ENCODE measurements around the gene PPP2R3B. TPM values are rescaled to one million over a fixed set of nuclear protein-coding genes. Genes with fewer than 3 reads are reported as not detected.
"Not testable (repeated sequence)": the region's sequence is repeated elsewhere in the genome, so short reads cannot be mapped to it uniquely, and the experiment has no call there.

The PPP2R3B gene, protein sequence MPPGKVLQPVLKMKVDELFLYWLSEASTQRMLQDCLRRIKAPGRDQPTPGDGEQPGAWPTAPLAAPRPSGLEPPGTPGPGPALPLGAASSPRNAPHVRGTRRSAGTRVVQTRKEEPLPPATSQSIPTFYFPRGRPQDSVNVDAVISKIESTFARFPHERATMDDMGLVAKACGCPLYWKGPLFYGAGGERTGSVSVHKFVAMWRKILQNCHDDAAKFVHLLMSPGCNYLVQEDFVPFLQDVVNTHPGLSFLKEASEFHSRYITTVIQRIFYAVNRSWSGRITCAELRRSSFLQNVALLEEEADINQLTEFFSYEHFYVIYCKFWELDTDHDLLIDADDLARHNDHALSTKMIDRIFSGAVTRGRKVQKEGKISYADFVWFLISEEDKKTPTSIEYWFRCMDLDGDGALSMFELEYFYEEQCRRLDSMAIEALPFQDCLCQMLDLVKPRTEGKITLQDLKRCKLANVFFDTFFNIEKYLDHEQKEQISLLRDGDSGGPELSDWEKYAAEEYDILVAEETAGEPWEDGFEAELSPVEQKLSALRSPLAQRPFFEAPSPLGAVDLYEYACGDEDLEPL
- 10 to 100 TPM; 20.6 to 73.2 TPM for total RNA-seq

GRCh38 chrX:386768-387575 is at the start of gene PPP2R3B:
TSS of gene PPP2R3B (minus strand) at chrX:386907. CDS start at chrX:386691, 216 bp downstream.
- TF ChIP-seq CTCF (IDR thresholded peaks at IDR 0.05) (peak in 2 of 4 experiments; percentile 33 to 38), POLR2A (IDR thresholded peaks at IDR 0.05) (peak; percentile 46), POLR2AphosphoS5 (IDR thresholded peaks at IDR 0.05) (peak; percentile 98)
- DNase-seq (ENCODE audit: low spot score): peak; percentile 98
- Histone ChIP-seq H3K9me3 (no peaks in the 10 kb centered on the region), H3K4me3 (peak within 1 kb of the TSS; percentile 85 to 95), H3K36me3 (no peaks in the 10 kb centered on the region), H3K27me3 (replicated peaks; ENCODE audit: insufficient read depth) (no peaks in the 10 kb centered on the region), H3K27ac (peak within 1 kb of the TSS; percentile 99), H3K4me1 (replicated peaks) (no peaks in the 10 kb centered on the region)
- WGBS: under 1% methylated on average over 57 of the region's 102 CpGs
- intact Hi-C loops (cut with DNase I): no loop called here

DNA sequence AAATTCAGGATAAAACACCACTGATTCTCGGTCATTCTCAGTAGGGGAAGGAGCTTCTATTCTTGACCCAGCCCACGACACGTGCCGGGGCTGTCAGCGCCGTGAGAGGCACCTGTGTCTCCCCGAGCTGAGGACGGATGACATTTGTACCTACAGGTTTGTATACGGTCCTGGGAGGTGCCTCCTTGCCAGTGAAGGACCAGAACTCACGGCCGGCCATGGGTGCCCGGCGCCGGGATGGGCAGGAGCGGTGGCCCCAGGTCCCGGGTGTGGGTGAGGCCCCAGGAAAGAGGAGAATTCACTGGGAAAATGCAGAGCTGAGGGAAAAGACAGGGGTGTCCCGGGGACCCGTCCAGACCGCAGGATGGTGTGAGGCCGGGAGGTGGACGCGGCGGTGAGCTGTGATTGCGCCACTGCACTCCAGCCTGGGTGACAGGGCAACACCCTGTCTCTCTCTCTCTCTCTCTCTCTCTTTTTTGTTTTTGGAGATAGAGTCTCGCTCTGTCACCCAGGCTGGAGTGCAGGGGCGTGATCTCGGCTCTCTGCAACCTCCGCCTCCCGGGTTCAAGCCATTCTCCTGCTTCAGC is 48.9 kb upstream of the PPP2R3B start:
- no peak for DNase-seq (ENCODE audit: low spot score)
- Histone ChIP-seq H3K27me3 (replicated peaks; ENCODE audit: insufficient read depth) (no peaks in the 10 kb centered on the region), H3K36me3 (no peaks in the 10 kb centered on the region), H3K4me3 (no peak overlapping the region), H3K4me1 (replicated peaks) (no peaks in the 10 kb centered on the region), H3K27ac (no peak overlapping the region), H3K9me3 (no peaks in the 10 kb centered on the region)
- TF ChIP-seq CTCF (IDR thresholded peaks at IDR 0.05) (no peak), POLR2AphosphoS5 (IDR thresholded peaks at IDR 0.05) (no peak), POLR2A (IDR thresholded peaks at IDR 0.05) (no peak)
- WGBS: 65% methylated on average over 29 of the region's 29 CpGs
- intact Hi-C loops (cut with DNase I): no loop called here

- Histone ChIP-seq H3K9me3 (no peaks in the 10 kb centered on the region), H3K27me3 (replicated peaks; ENCODE audit: insufficient read depth) (no peaks in the 10 kb centered on the region), H3K4me1 (replicated peaks) (no peaks in the 10 kb centered on the region), H3K36me3 (no peaks in the 10 kb centered on the region), H3K27ac (no peak overlapping the region), H3K4me3 (no peak overlapping the region)
- 49% methylated on average over 17 of the region's 17 CpGs for WGBS
- intact Hi-C loops (cut with DNase I): no loop called here
- TF ChIP-seq CTCF (IDR thresholded peaks at IDR 0.05) (no peak), POLR2AphosphoS5 (IDR thresholded peaks at IDR 0.05) (no peak), POLR2A (IDR thresholded peaks at IDR 0.05) (no peak)
- no peak for DNase-seq (ENCODE audit: low spot score)
These were observed 48.2 kb upstream of the PPP2R3B start for GRCh38 chrX:434946-435345.

GRCh38 chrX:433771-434170 is 47.1 kb upstream of the PPP2R3B start:
- Histone ChIP-seq H3K27ac (no peak overlapping the region), H3K4me3 (no peak overlapping the region), H3K36me3 (no peaks in the 10 kb centered on the region), H3K27me3 (replicated peaks; ENCODE audit: insufficient read depth) (no peaks in the 10 kb centered on the region), H3K9me3 (no peaks in the 10 kb centered on the region), H3K4me1 (replicated peaks) (no peaks in the 10 kb centered on the region)
- TF ChIP-seq POLR2AphosphoS5 (IDR thresholded peaks at IDR 0.05) (no peak), POLR2A (IDR thresholded peaks at IDR 0.05) (no peak), CTCF (IDR thresholded peaks at IDR 0.05) (no peak)
- 88% methylated on average over 26 of the region's 26 CpGs for WGBS
- DNase-seq (ENCODE audit: low spot score): no peak
- intact Hi-C loops (cut with DNase I): no loop called here

DNA sequence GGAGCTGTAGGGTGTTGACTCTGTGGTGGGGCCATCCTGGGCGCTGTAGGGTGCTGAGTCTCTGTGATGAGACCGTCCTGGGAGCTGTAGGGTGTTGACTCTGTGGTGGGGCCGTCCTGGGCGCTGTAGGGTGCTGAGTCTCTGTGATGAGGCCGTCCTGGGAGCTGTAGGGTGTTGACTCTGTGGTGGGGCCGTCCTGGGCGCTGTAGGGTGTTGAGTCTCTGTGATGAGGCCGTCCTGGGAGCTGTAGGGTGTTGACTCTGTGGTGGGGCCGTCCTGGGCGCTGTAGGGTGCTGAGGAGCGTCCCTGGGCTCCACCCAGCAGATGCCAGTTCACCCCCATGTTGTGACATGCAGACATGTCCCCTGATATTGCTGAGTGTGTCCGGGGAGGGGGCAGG is 46.0 kb upstream of the PPP2R3B start:
- DNase-seq (ENCODE audit: low spot score); H3K4me1 ChIP-seq (replicated peaks); H3K4me3 ChIP-seq; intact Hi-C loops (cut with DNase I); H3K36me3 ChIP-seq; H3K27me3 ChIP-seq (replicated peaks; ENCODE audit: insufficient read depth); H3K9me3 ChIP-seq; H3K27ac ChIP-seq: not testable (repeated sequence)
- WGBS: 80% methylated on average over 5 of the region's 12 CpGs
